Tibial nerve (tissue), 4 donors: ENCODE results near the gene TATDN2. TPM values are rescaled to one million over a fixed set of nuclear protein-coding genes. Genes with fewer than 3 reads are reported as not detected.

Source experiments
- DNase-seq, 2 donors: peaks; one replicate each; pipeline ENCODE4 v3.0.0-alpha.2; 2019; ENCODE audit warnings: low spot score in 2 of 2
- H3K27ac ChIP-seq, 4 donors: fragments of 200-600 bp; sonication (generic) in 3 of 4; one replicate each; pipeline ENCODE4 v1.5.1; 2017 to 2019; ENCODE audit warnings: mild to moderate bottlenecking in 1 of 4
- H3K27me3 ChIP-seq, 2 donors: fragments of 200-600 bp; sonication (generic) in 1 of 2; one replicate each; pipeline versions ENCODE4 v1.5.1 to v1.6.0; 2017 to 2019
- H3K36me3 ChIP-seq, 3 donors: fragments of 200-600 bp; sonication (generic); one replicate each; pipeline ENCODE4 v1.5.1; 2018 to 2019
- H3K4me1 ChIP-seq, 4 donors: fragments of 200-600 bp; sonication (generic) in 3 of 4; one replicate each; pipeline ENCODE4 v1.5.1; 2017 to 2019
- H3K4me3 ChIP-seq, 4 donors: fragments of 200-600 bp; sonication (generic) in 3 of 4; one replicate each; pipeline ENCODE4 v1.5.1; 2017 to 2019; ENCODE audit warnings: mild to moderate bottlenecking in 1 of 4, moderate library complexity in 1 of 4
- H3K9me3 ChIP-seq, 4 donors: fragments of 200-600 bp; sonication (generic) in 3 of 4; one replicate each; pipeline ENCODE4 v1.5.1; 2017 to 2019
- CTCF ChIP-seq, 5 experiments: fragments of 200-600 bp in 3 of 5; fragments of 450-650 bp in 2 of 5; sonication (generic) in 3 of 5; IDR thresholded peaks; one replicate each; pipeline ENCODE4 v1.5.1; 2016 to 2019; ENCODE audit warnings: antibody characterized with exemption in 5 of 5, mild to moderate bottlenecking in 3 of 5, moderate library complexity in 2 of 5
- EP300 ChIP-seq, 2 donors: sonication (generic); formaldehyde crosslinking; IDR thresholded peaks; one replicate each; pipeline ENCODE4 v1.6.1; 2017; ENCODE audit warnings: antibody characterized with exemption in 2 of 2, mild to moderate bottlenecking in 1 of 2
- POLR2A ChIP-seq, 2 donors: fragments of 450-650 bp; IDR thresholded peaks; one replicate each; pipeline ENCODE4 v1.6.1; 2017; ENCODE audit warnings: antibody characterized with exemption in 2 of 2, mild to moderate bottlenecking in 2 of 2, moderate library complexity in 2 of 2
- WGBS, 2 donors: methylation state at CpG; one replicate each; pipeline ENCODE4 v1.1.5; 2018; 5-methylcytosine and 5-hydroxymethylcytosine counted together
- total RNA-seq, 4 donors: library from RNA; depleted of rRNA; stranded (reverse); fragments of >200 nt; gene quantifications; one replicate each; pipeline ENCODE4 v1.1.0, GENCODE V29; 2016

The TATDN2 gene
- total RNA-seq, 4 donors from 2014 or later: 21.2 to 28.9 (median 28.5) TPM

GRCh38 chr3:10286596-10287295 lies 38.5 kb downstream of the TATDN2 start:
- Histone ChIP-seq H3K9me3 (no peaks in the 10 kb centered on the region), H3K4me1 (peaks cover 0 to 10% (median 0%) of the 10 kb centered on the region in 4 donors), H3K27me3 (no peaks in the 10 kb centered on the region), H3K36me3 (peaks cover 0 to 54% (median 0%) of the 10 kb centered on the region in 3 donors), H3K27ac (no peak overlapping the region), H3K4me3 (no peak overlapping the region)
- 68 to 75% methylated on average over 2 of the region's 2 CpGs for WGBS, 2 donors
- TF ChIP-seq EP300 (IDR thresholded peaks at IDR 0.05): no peak
- no peak for TF ChIP-seq POLR2A (IDR thresholded peaks at IDR 0.05)
- no peak for TF ChIP-seq CTCF (IDR thresholded peaks at IDR 0.05)
- peak in 1 of 2 donors; percentile 76 for DNase-seq

- TF ChIP-seq CTCF (IDR thresholded peaks at IDR 0.05) (no peak), EP300 (IDR thresholded peaks at IDR 0.05) (no peak), POLR2A (IDR thresholded peaks at IDR 0.05) (no peak)
- no peak for DNase-seq
- Histone ChIP-seq H3K9me3 (no peaks in the 10 kb centered on the region), H3K36me3 (peaks cover 0 to 66% (median 0%) of the 10 kb centered on the region in 3 donors), H3K4me1 (peaks cover 0 to 8% (median 0%) of the 10 kb centered on the region in 4 donors), H3K4me3 (no peak overlapping the region), H3K27ac (no peak overlapping the region), H3K27me3 (no peaks in the 10 kb centered on the region)
- WGBS, 2 donors: 92 to 96% methylated on average over 12 of the region's 12 CpGs
Observed at GRCh38 chr3:10287936-10288574, 39.8 kb downstream of the TATDN2 start.

GRCh38 chr3:10288575-10288960 lies 40.3 kb downstream of the TATDN2 start:
- no peaks in the 10 kb centered on the region for H3K9me3 ChIP-seq
- no peak overlapping the region for H3K27ac ChIP-seq
- no peaks in the 10 kb centered on the region for H3K27me3 ChIP-seq
- H3K4me3 ChIP-seq: no peak overlapping the region
- H3K4me1 ChIP-seq: peaks cover 0 to 10% (median 0%) of the 10 kb centered on the region in 4 donors
- WGBS, 2 donors: 87 to 94% methylated on average over 11 of the region's 11 CpGs
- DNase-seq: no peak
- peaks cover 0 to 68% (median 0%) of the 10 kb centered on the region in 3 donors for H3K36me3 ChIP-seq
- TF ChIP-seq CTCF (IDR thresholded peaks at IDR 0.05) (no peak), POLR2A (IDR thresholded peaks at IDR 0.05) (no peak), EP300 (IDR thresholded peaks at IDR 0.05) (no peak)

GRCh38 chr3:10289077-10289476 lies 40.8 kb downstream of the TATDN2 start:
- Histone ChIP-seq H3K4me3 (no peak overlapping the region), H3K27me3 (no peaks in the 10 kb centered on the region), H3K27ac (no peak overlapping the region), H3K4me1 (peaks cover 0 to 10% (median 0%) of the 10 kb centered on the region in 4 donors), H3K36me3 (peaks cover 0 to 68% (median 0%) of the 10 kb centered on the region in 3 donors), H3K9me3 (no peaks in the 10 kb centered on the region)
- TF ChIP-seq CTCF (IDR thresholded peaks at IDR 0.05): no peak
- TF ChIP-seq POLR2A (IDR thresholded peaks at IDR 0.05): no peak
- no peak for TF ChIP-seq EP300 (IDR thresholded peaks at IDR 0.05)
- 88 to 91% methylated on average over 9 of the region's 9 CpGs for WGBS, 2 donors
- DNase-seq: no peak

GRCh38 chr3:10289787-10290355 lies 41.6 kb downstream of the TATDN2 start:
- Histone ChIP-seq H3K9me3 (no peaks in the 10 kb centered on the region), H3K36me3 (peaks cover 0 to 67% (median 0%) of the 10 kb centered on the region in 3 donors), H3K27ac (no peak overlapping the region), H3K27me3 (no peaks in the 10 kb centered on the region), H3K4me3 (no peak overlapping the region), H3K4me1 (peaks cover 0 to 10% (median 0%) of the 10 kb centered on the region in 4 donors)
- no peak for DNase-seq
- no peak for TF ChIP-seq CTCF (IDR thresholded peaks at IDR 0.05)
- TF ChIP-seq POLR2A (IDR thresholded peaks at IDR 0.05): no peak
- no peak for TF ChIP-seq EP300 (IDR thresholded peaks at IDR 0.05)
- 76 to 89% methylated on average over 7 to 9 of the region's 9 CpGs for WGBS, 2 donors
